Hepatocyte (in vitro differentiated cells): Measurements from ENCODE around the gene OVAAL. TPM values are rescaled to one million over a fixed set of nuclear protein-coding genes. Genes with fewer than 3 reads are reported as not detected.

Experiments
- DNase-seq: peaks from one replicate; pipeline ENCODE4 v3.0.0-alpha.2; 2016; ENCODE audit warnings: low spot score
- H2AFZ ChIP-seq: fragments of 200-600 bp; sonication (generic); 2 replicates; pipeline ENCODE4 v1.6.0; 2016; ENCODE audit warnings: antibody characterized with exemption, mild to moderate bottlenecking
- H3K27ac ChIP-seq: fragments of 200-600 bp; sonication (generic); 2 replicates; pipeline ENCODE4 v1.5.1; 2016; ENCODE audit warnings: mild to moderate bottlenecking
- H3K27me3 ChIP-seq: fragments of 200-600 bp; sonication (generic); 2 replicates; pipeline ENCODE4 v1.6.1; 2016
- H3K36me3 ChIP-seq: fragments of 200-600 bp; sonication (generic); replicated peaks from 2 replicates; pipeline ENCODE4 v1.5.1; 2016; ENCODE audit warnings: low read depth; ENCODE audit not compliant: insufficient read depth
- H3K4me1 ChIP-seq: fragments of 200-600 bp; sonication (generic); 2 replicates; pipeline ENCODE4 v1.5.1; 2016; ENCODE audit warnings: mild to moderate bottlenecking, moderate library complexity; ENCODE audit not compliant: insufficient read depth
- H3K4me2 ChIP-seq: fragments of 200-600 bp; sonication (generic); 2 replicates; pipeline ENCODE4 v1.6.0; 2016
- H3K4me3 ChIP-seq: fragments of 200-600 bp; sonication (generic); 2 replicates; pipeline ENCODE4 v1.5.1; 2016; ENCODE audit warnings: mild to moderate bottlenecking
- H3K79me2 ChIP-seq: fragments of 200-600 bp; sonication (generic); 2 replicates; pipeline ENCODE4 v1.6.0; 2017; ENCODE audit warnings: mild to moderate bottlenecking
- H3K9me2 ChIP-seq: fragments of 200-600 bp; sonication (generic); replicated peaks from 2 replicates; pipeline ENCODE4 v1.6.0; 2017; ENCODE audit warnings: mild to moderate bottlenecking; ENCODE audit not compliant: insufficient read depth
- H3K9me3 ChIP-seq: fragments of 200-600 bp; sonication (generic); 2 replicates; pipeline ENCODE4 v1.5.1; 2016; ENCODE audit warnings: low read depth, mild to moderate bottlenecking
- H4K20me1 ChIP-seq: fragments of 200-600 bp; sonication (generic); 2 replicates; pipeline ENCODE4 v1.6.0; 2016; ENCODE audit warnings: mild to moderate bottlenecking; ENCODE audit not compliant: insufficient read depth, poor library complexity, severe bottlenecking
- CTCF ChIP-seq: fragments of 200-600 bp; sonication (generic); IDR thresholded peaks from 2 replicates; pipeline ENCODE4 v1.5.1; 2016; ENCODE audit warnings: antibody characterized with exemption, mild to moderate bottlenecking; ENCODE audit not compliant: poor library complexity
- EZH2 ChIP-seq: fragments of 200-600 bp; sonication (generic); IDR thresholded peaks from 2 replicates; pipeline ENCODE4 v1.6.1; 2016; ENCODE audit warnings: antibody characterized with exemption, mild to moderate bottlenecking, borderline replicate concordance
- EZH2phosphoT487 ChIP-seq: fragments of 200-600 bp; sonication (generic); IDR thresholded peaks from one replicate; pipeline ENCODE4 v1.6.1; 2018; ENCODE audit warnings: antibody characterized with exemption, mild to moderate bottlenecking, low read depth, moderate library complexity; ENCODE audit not compliant: unreplicated experiment, severe bottlenecking
- WGBS: methylation state at CpG from one replicate; pipeline ENCODE4 v1.1.6; 2016; ENCODE audit warnings: low lambda C conversion rate; ENCODE audit errors: missing lambda C conversion rate; 5-methylcytosine and 5-hydroxymethylcytosine counted together
- polyA plus RNA-seq: library from polyadenylated mRNA; unstranded; fragments of >200 nt; fragmentation: Nextera tagmentation; extraction: Ambion mirVana; gene quantifications from 2 replicates; pipeline ENCODE4 v1.2.1, GENCODE V29; 2016
- total RNA-seq: library from RNA; depleted of rRNA; stranded (reverse); fragments of >200 nt; gene quantifications from 2 replicates; pipeline ENCODE4 v1.2.3, GENCODE V29; 2014

OVAAL gene
- total and polyA plus RNA-seq, 2 experiments from 2014 or later = not detected

GRCh38 chr1:180590889-180591288 lies 32.1 kb downstream of the OVAAL start:
- DNase-seq = no peak
- WGBS = 90% methylated on average over 2 of the region's 2 CpGs
- Histone ChIP-seq H3K36me3 (no peaks in the 10 kb centered on the region), H3K9me3 (no peaks in the 10 kb centered on the region), H3K4me3 (no peak overlapping the region), H3K79me2 (no peaks in the 10 kb centered on the region), H3K9me2 (no peaks in the 10 kb centered on the region), H3K27ac (no peak overlapping the region), H2AFZ (no peak overlapping the region), H3K4me2 (no peak overlapping the region), H4K20me1 (no peaks in the 10 kb centered on the region), H3K4me1 (peaks cover 14% of the 10 kb centered on the region), H3K27me3 (no peaks in the 10 kb centered on the region)
- no peak for TF ChIP-seq EZH2phosphoT487
- no peak for TF ChIP-seq EZH2
- no peak for TF ChIP-seq CTCF

DNA sequence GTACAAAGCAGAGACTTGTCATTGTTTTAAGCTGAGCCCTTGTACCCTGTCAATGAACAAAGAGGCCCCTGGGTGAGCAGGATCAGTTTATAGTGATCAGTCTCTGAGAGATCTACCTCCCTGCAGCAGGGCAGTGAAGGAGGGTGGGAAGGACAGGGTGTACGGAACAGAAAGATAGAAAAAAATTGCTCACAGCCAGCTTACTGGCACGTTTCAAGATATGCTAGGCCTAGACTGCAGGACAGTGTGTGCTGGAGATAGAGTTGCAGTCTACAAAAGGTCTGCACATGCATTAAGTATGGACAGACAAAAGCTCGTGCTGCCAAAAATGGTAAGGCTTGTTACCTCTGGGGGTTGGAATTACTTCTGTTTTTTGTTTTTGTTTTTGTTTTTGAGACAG lies 34.6 kb downstream of the OVAAL start:
- 77% methylated on average over 3 of the region's 3 CpGs for WGBS
- H3K4me3 ChIP-seq = no peak overlapping the region

GRCh38 chr1:180594723-180595122 lies 36.0 kb downstream of the OVAAL start:
- H4K20me1 ChIP-seq = no peaks in the 10 kb centered on the region
- no peak for DNase-seq
- no peak overlapping the region for H3K27ac ChIP-seq
- TF ChIP-seq CTCF (no peak), EZH2 (no peak), EZH2phosphoT487 (no peak)
- H3K36me3 ChIP-seq = no peaks in the 10 kb centered on the region
- H3K79me2 ChIP-seq = no peaks in the 10 kb centered on the region
- H3K4me3 ChIP-seq = no peak overlapping the region
- H3K4me2 ChIP-seq = no peak overlapping the region
- H3K9me3 ChIP-seq = no peaks in the 10 kb centered on the region
- peaks cover 9% of the 10 kb centered on the region for H3K4me1 ChIP-seq
- WGBS = 81% methylated on average over 6 of the region's 6 CpGs
- H3K9me2 ChIP-seq = no peaks in the 10 kb centered on the region
- H3K27me3 ChIP-seq = no peaks in the 10 kb centered on the region
- no peak overlapping the region for H2AFZ ChIP-seq

More for the DNA sequence above, 34.6 kb downstream of the OVAAL start:
- Histone ChIP-seq H3K9me2 (no peaks in the 10 kb centered on the region), H3K27ac (peak overlapping the region; percentile 16), H3K9me3 (no peaks in the 10 kb centered on the region), H3K4me2 (no peak overlapping the region), H3K79me2 (no peaks in the 10 kb centered on the region), H3K27me3 (no peaks in the 10 kb centered on the region), H3K36me3 (no peaks in the 10 kb centered on the region), H3K4me1 (peaks cover 9% of the 10 kb centered on the region), H2AFZ (peak overlapping the region; percentile 17), H4K20me1 (no peaks in the 10 kb centered on the region)
- TF ChIP-seq CTCF = no peak
- TF ChIP-seq EZH2phosphoT487 = no peak
- no peak for TF ChIP-seq EZH2
- no peak for DNase-seq

DNA sequence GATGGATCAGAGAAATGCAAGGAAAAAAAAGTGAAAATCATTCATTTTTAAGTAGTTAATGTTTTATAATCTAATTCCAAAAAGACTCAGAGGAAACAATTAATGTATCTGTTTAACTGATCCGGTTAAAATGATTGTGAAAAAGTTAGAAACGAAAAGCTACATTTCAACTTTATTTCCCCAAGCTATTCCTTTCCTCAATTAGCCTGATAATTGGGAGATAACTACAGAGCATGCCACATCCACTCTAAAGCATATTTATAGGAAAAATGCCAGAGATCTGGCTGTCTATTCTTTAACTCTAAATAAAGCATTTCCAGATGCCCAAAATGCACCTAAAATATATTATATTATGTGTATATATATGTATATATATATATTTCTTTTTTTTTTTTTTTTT lies 37.2 kb downstream of the OVAAL start:
- no peak overlapping the region for H2AFZ ChIP-seq
- H3K9me3 ChIP-seq = no peaks in the 10 kb centered on the region
- H3K79me2 ChIP-seq = no peaks in the 10 kb centered on the region
- no peaks in the 10 kb centered on the region for H3K27me3 ChIP-seq
- no peaks in the 10 kb centered on the region for H3K9me2 ChIP-seq
- no peaks in the 10 kb centered on the region for H3K36me3 ChIP-seq
- no peak overlapping the region for H3K4me3 ChIP-seq
- peaks cover 9% of the 10 kb centered on the region for H3K4me1 ChIP-seq
- no peak overlapping the region for H3K27ac ChIP-seq
- H4K20me1 ChIP-seq = no peaks in the 10 kb centered on the region
- TF ChIP-seq CTCF (no peak), EZH2 (no peak), EZH2phosphoT487 (no peak)
- no peak overlapping the region for H3K4me2 ChIP-seq
- WGBS = 69% methylated on average over 2 of the region's 2 CpGs
- no peak for DNase-seq
